Measurements from ENCODE around the gene FGF12.
A peak's percentile ranks its signal among the peaks of the same experiment; 100 is the strongest.

The FGF12 gene

GRCh38 chr3:192259661-192260060 is 467.7 kb downstream of the FGF12 start:
- no peak for DNase-seq (ENCODE audit: low spot score)

GRCh38 chr3:192258721-192259120 is 468.6 kb downstream of the FGF12 start:
- DNase-seq (ENCODE audit: low spot score): no peak

- no peak for DNase-seq (ENCODE audit: low spot score)
Observed at GRCh38 chr3:192255839-192256238, 471.5 kb downstream of the FGF12 start.

- DNase-seq (ENCODE audit: low spot score): no peak
Observed at GRCh38 chr3:192253138-192253887, 474.0 kb downstream of the FGF12 start.

GRCh38 chr3:192249516-192249915 is 477.8 kb downstream of the FGF12 start:
- DNase-seq (ENCODE audit: low spot score): no peak

GRCh38 chr3:192246847-192247559 is 480.3 kb downstream of the FGF12 start:
- DNase-seq (ENCODE audit: low spot score): no peak

GRCh38 chr3:192244591-192244990 is 482.8 kb downstream of the FGF12 start:
- no peak for DNase-seq (ENCODE audit: low spot score)

GRCh38 chr3:192239956-192240355 is 487.4 kb downstream of the FGF12 start:
- no peak for DNase-seq (ENCODE audit: low spot score)

GRCh38 chr3:192237992-192238608 is 489.2 kb downstream of the FGF12 start:
- DNase-seq (ENCODE audit: low spot score): no peak

GRCh38 chr3:192229866-192230265 is 497.5 kb downstream of the FGF12 start:
- DNase-seq (ENCODE audit: low spot score): no peak

- DNase-seq (ENCODE audit: low spot score): no peak
Observed at GRCh38 chr3:192224634-192225155, 502.6 kb downstream of the FGF12 start.

GRCh38 chr3:192223815-192224214 is 503.5 kb downstream of the FGF12 start:
- no peak for DNase-seq (ENCODE audit: low spot score)

GRCh38 chr3:192220915-192221314 is 506.4 kb downstream of the FGF12 start:
- DNase-seq (ENCODE audit: low spot score): no peak

- DNase-seq (ENCODE audit: low spot score): no peak
Observed at GRCh38 chr3:192219926-192220325, 507.4 kb downstream of the FGF12 start.

- DNase-seq (ENCODE audit: low spot score): no peak
Observed at GRCh38 chr3:192216067-192216466, 511.3 kb downstream of the FGF12 start.

GRCh38 chr3:192212979-192213378 is 514.4 kb downstream of the FGF12 start:
- no peak for DNase-seq (ENCODE audit: low spot score)

- no peak for DNase-seq (ENCODE audit: low spot score)
Observed at GRCh38 chr3:192212335-192212734, 515.0 kb downstream of the FGF12 start.

GRCh38 chr3:192207651-192208050 is 519.7 kb downstream of the FGF12 start:
- no peak for DNase-seq (ENCODE audit: low spot score)

GRCh38 chr3:192207239-192207638 is 520.1 kb downstream of the FGF12 start:
- no peak for DNase-seq (ENCODE audit: low spot score)

- no peak for DNase-seq (ENCODE audit: low spot score)
Observed at GRCh38 chr3:192194085-192194484, 533.3 kb downstream of the FGF12 start.

GRCh38 chr3:192188218-192188835 is 539.0 kb downstream of the FGF12 start:
- DNase-seq (ENCODE audit: low spot score): peak; percentile 57

GRCh38 chr3:192187485-192188051 is 539.8 kb downstream of the FGF12 start:
- peak; percentile 31 for DNase-seq (ENCODE audit: low spot score)

Measured in COLO829 (cell line).